Left cardiac atrium (tissue), 4 donors: ENCODE data around the gene C2orf80. TPM values are rescaled to one million over a fixed set of nuclear protein-coding genes. Genes with fewer than 3 reads are reported as not detected.

Experiments
- ATAC-seq, 2 donors: fragments of 200-7000 bp; cut with Tn5 transposase; one replicate each; pipeline ENCODE4 v1.9.1; 2020; ENCODE audit warnings: mild to moderate bottlenecking in 2 of 2, moderate library complexity in 2 of 2
- DNase-seq: peaks from one replicate; pipeline ENCODE4 v3.0.0-alpha.2; 2020
- intact Hi-C, 2 donors: fragments of 100-400 bp; cut with DNase I; formaldehyde crosslinking; loops; one replicate each; pipeline versions ENCODE4 v1.14.1 to v1.15.1; 2022 to 2023
- total RNA-seq, 2 donors: library from RNA; stranded (reverse); fragmentation: NEBNext Ultra II Directional; extraction: Animal tissue kit (Norgen Biotek cat#: 25700); gene quantifications; one replicate each; pipeline ENCODE4 v1.2.1, GENCODE V29; 2021
- donor health status: DM: no; HTN: yes; CAD: no.
- donor health status: DM: no; HTN: yes; CAD: no; lungs with severe emphysema.
- donor health status: DM: yes; HTN: yes; CAD: no.
- donor health status: Dilated cardiomyopathy.

C2orf80 gene
- total RNA-seq, 2 donors from 2014 or later, result not detected

- intact Hi-C loops, result no loop called here
- DNase-seq, result no peak
- ATAC-seq, result no peak
Measured at GRCh38 chr2:208183526-208183925, 6.3 kb downstream of the C2orf80 start.

GRCh38 chr2:208182835-208183234 lies 7.0 kb downstream of the C2orf80 start:
- intact Hi-C loops, result no loop called here
- no peak for ATAC-seq
- DNase-seq, result no peak

GRCh38 chr2:208179028-208179609 lies 10.7 kb downstream of the C2orf80 start:
- ATAC-seq (no peak), DNase-seq (no peak)
- intact Hi-C loops, result no loop called here

- intact Hi-C loops, result loop anchor here in 1 of 2 donors (2.0 kb wide), 1 partner anchor 79 kb away; the partner anchor contains the start of gene IDH1
- ATAC-seq, result no peak
- no peak for DNase-seq
Measured at GRCh38 chr2:208175840-208176153, 14.0 kb downstream of the C2orf80 start.

GRCh38 chr2:208175069-208175839 lies 14.6 kb downstream of the C2orf80 start:
- intact Hi-C loops, result loop anchor here in 1 of 2 donors (2.0 kb wide), 1 partner anchor 80 kb away; the partner anchor contains the start of gene IDH1
- DNase-seq (peak; percentile 73), ATAC-seq (peak; percentile 97 to 98)

GRCh38 chr2:208174144-208174543 lies 15.7 kb downstream of the C2orf80 start:
- intact Hi-C loops, result loop anchor here in 1 of 2 donors (2.0 kb wide), 1 partner anchor 81 kb away; the partner anchor contains the start of gene IDH1
- ATAC-seq (no peak), DNase-seq (no peak)

GRCh38 chr2:208172125-208172524 lies 17.7 kb downstream of the C2orf80 start:
- DNase-seq (no peak), ATAC-seq (peak in 1 of 2 donors; percentile 58)
- intact Hi-C loops, result no loop called here

- no peak for DNase-seq
- intact Hi-C loops, result no loop called here
- no peak for ATAC-seq
Measured at GRCh38 chr2:208164951-208165755, 24.7 kb downstream of the C2orf80 start.

- intact Hi-C loops, result no loop called here
- DNase-seq (no peak), ATAC-seq (no peak)
Measured at GRCh38 chr2:208163489-208163888, 26.3 kb downstream of the C2orf80 start, which contains the start of gene CRYGA. CRYGA (minus strand) TSS chr2:208163589; CDS start chr2:208163556, 33 bp downstream.

- ATAC-seq (no peak), DNase-seq (no peak)
- intact Hi-C loops, result no loop called here
Measured at GRCh38 chr2:208156439-208156838, 33.4 kb downstream of the C2orf80 start.

- ATAC-seq (no peak), DNase-seq (no peak)
Measured at GRCh38 chr2:208153156-208153555, 36.7 kb downstream of the C2orf80 start.

GRCh38 chr2:208150956-208151355 lies 38.9 kb downstream of the C2orf80 start:
- ATAC-seq, result no peak
- no peak for DNase-seq
- intact Hi-C loops, result no loop called here

More at GRCh38 chr2:208153156-208153555, 36.7 kb downstream of the C2orf80 start:
- intact Hi-C loops, result no loop called here

- intact Hi-C loops, result no loop called here
- ATAC-seq (no peak), DNase-seq (no peak)
Measured at GRCh38 chr2:208150094-208150493, 39.7 kb downstream of the C2orf80 start.

- DNase-seq, result no peak
- ATAC-seq, result no peak
- intact Hi-C loops, result no loop called here
Measured at GRCh38 chr2:208148803-208149202, 41.0 kb downstream of the C2orf80 start.

GRCh38 chr2:208147759-208148158 lies 42.1 kb downstream of the C2orf80 start:
- DNase-seq (no peak), ATAC-seq (peak in 1 of 2 donors; percentile 27)
- intact Hi-C loops, result no loop called here

- intact Hi-C loops, result no loop called here
- DNase-seq, result no peak
- no peak for ATAC-seq
Measured at GRCh38 chr2:208147008-208147407, 42.8 kb downstream of the C2orf80 start.

GRCh38 chr2:208146006-208146405 lies 43.8 kb downstream of the C2orf80 start, which contains the start of gene CRYGB:
CRYGB (minus strand) TSS chr2:208146158; CDS start chr2:208146120, 38 bp downstream.
- ATAC-seq, result no peak
- DNase-seq, result no peak
- intact Hi-C loops, result no loop called here

GRCh38 chr2:208142925-208143799 lies 46.7 kb downstream of the C2orf80 start:
- DNase-seq, result no peak
- intact Hi-C loops, result no loop called here
- no peak for ATAC-seq
